Activated CD4-positive, CD25-positive, alpha-beta regulatory T cell treated with anti-CD3 and anti-CD28 coated beads, Interleukin-2, amount 50 U/mL, for 16 hours (primary cell): ENCODE data around the gene PRKN.
"Not testable (repeated sequence)": the region's sequence is repeated elsewhere in the genome, so short reads cannot be mapped to it uniquely, and the experiment has no call there.

Experiments
- DNase-seq: peaks from one replicate; pipeline ENCODE4 v3.0.0-alpha.2; 2020; ENCODE audit warnings: low read depth, low spot score

Gene PRKN

DNA sequence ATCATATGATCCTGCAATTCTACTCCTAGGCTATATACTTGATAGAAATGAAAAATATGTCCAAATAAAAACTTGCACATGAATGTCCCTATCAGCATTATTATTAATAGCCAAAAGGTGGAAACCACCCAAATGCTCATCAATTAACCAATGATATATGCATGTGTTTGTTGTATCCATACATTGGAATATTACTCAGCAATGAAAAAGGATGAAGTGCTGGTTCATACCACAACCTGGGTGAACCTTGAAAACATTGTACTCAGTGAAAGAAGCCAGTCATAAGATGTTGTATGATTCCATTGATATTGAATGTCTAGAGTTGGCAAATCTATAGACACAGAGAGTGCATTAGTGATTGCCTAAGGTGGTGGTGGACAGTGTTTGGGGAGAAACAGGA lies 267.6 kb downstream of the PRKN start:
- no peak for DNase-seq

DNA sequence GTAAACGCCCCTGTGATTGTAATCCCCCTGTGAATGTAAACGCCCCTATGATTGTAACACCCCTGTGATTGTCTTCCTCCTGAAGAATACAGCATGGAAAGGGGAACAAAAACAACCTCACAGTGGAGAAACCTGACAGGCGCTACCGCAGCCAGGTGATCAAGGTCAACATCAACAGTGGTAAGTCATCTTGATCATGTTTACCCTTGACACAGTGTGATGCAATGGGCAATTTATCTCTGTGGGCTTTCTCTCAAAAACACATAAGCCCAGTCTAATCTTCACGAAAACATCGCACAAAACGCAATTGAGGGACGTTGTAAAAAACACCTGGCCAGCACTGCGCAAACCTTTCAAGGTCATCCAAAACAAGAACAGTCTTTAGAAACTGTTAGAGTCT lies 277.2 kb downstream of the PRKN start:
- no peak for DNase-seq

DNA sequence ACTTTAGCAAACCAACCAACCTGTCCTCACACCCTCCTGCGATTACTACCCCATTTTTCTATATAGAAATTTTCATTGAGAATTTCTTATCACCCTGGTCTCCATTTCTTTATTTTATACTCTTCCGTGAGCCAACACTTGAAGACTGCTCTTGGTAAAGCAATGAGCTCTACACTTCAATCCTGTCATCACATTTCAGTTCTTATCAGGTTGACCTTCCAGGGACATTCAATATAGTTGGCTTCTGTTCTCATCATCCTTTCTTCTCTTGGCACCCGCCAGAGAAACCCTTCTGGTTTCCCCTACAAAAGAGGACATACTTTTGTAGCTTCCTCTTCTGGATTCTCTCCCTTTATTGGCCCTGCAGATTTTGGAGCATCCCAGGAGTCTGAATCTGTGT lies 279.3 kb downstream of the PRKN start:
- DNase-seq = no peak

DNA sequence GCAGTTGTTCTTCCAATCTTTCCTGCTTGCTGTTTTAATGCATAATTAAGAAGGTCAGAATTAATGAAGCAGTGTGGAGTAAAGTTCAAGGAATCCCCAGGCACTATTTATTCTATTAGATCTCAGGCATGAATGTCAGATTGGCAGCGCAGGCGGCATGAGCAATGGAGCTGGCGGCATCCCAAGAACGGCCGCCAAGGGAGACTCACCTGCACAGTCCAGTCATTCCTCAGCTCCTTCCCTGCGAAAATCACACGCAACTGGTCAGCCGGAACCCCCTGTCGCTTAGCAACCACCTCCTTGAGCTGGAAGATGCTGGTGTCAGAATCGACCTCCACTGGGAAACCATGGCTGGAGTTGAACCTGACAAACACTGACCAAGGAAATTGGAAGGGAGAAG lies 284.5 kb downstream of the PRKN start:
- DNase-seq = no peak

DNA sequence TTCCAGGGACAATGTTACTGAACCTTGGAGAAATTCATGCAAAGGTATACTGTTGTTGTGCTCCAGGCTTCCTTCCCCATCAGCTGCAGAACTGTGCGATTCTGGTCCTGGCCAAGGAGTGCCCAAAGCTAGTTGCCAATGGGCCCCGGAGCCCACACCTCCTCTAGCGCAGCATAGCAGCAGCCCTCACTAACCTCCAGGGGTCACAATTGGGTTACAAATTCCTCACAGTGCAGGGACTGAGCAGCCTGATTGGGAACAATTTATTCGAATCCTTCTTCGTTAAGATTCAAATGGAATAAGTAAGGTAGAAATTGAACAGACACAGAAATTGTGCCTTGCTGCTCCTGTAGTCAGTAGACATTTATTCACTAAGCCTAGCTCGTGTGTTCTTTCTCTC lies 284.9 kb downstream of the PRKN start:
- no peak for DNase-seq

DNA sequence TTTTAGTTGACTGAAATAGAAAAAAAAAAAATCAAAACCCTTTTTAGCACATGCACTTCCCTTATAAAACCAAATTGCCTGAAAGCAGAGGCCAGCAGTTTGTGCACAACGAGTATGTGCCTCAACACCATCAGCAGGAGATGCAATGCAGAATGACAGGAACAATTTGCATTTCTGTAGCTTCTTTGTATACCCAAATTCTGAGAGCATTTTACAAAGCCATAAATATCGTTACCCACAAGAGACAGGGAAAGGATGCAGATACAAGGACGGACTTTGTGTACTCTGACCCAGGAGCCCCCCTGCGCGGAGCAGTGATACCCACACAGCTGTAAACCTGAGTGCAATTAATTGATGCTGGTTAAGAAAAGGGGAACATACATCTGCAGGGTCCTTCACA lies 285.6 kb downstream of the PRKN start:
- no peak for DNase-seq

DNA sequence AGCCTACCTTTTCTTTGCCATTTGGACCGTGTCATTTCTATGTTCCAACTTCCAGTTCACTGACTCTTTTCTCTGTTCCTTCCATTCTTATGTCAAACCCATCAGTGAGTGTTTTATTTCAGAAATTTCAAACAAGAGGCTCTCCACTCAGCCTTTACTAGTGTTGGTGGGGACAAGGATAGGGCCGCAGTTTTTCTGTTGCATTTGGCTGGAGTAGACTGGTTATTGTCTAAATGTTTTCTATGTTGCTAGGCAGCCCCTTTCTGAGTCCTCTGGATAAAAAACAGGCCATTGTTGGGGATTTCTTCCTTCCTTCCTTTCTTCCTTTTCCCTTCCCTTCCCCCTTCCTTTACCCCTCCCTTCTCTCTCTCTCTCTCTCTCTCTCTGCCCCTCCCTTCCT lies 288.6 kb downstream of the PRKN start:
- DNase-seq = no peak

DNA sequence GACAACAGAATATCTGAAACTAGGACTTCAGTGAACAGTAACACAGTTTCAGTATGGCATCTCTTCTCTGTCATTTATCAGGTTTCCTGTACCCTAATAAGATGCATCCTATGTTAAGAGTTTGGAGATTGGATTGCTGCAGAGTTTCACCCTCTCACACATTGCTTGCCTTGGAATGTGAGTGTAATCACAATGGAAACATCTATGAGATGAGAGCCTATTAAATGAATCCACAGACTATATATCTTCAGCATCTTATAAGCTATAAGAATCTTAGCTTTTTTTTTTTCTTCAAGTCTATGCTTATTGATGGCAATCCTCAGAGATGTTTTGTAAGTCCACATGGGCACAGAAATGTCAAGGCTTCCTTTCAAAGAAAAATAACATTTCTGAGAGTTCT lies 292.5 kb downstream of the PRKN start:
- DNase-seq = no peak

DNA sequence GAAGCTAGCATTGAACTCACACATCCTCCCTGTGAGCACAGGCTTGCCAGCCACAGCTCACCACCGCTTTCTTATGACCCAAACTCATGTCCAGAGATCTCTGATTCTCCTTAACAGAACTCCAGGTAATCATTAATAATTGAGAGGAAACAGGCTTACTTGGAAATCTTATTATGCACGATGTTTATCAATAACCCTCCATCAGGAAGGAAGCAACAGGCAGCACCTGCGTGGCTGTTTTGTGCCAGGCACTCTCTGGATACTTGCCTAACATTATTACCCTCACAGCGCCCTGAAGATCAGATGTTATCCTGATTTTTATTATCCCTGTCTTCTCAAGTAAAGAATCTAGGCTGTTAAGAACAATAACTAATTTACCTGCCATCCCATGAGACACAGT lies 306.6 kb downstream of the PRKN start:
- DNase-seq = no peak

DNA sequence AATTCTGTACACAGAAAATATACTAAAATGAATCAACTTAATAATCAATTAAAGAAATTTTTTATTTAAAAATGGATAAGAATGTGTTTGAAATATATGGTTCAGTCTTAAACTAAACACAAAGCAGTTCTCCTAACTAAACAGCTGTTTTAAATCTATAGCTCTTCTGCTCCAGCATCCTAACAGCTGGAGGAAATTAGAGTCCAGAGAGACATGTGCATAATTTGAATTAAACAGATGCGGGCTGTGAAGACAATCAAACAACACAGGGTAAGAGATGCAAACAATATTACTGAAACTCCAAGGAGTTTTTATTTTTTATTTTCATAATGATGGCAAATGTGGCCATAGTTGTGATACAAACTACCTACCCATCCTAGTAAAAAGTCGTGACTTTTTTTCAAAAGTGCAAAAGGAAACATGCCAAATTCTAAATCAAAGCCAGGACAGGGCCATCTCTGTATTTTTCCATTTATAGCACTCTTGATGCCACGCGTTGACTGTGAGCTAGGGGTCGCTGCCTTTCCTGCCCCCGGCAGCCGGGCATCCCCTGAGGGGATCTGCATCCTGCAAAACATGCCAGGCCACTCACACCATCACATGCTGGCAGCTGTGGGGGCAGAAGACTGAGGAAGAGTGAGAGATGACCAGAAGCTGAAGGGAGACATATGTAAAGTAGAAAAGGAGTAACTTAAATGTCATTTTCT lies 310.6 kb downstream of the PRKN start:
- DNase-seq = no peak

DNA sequence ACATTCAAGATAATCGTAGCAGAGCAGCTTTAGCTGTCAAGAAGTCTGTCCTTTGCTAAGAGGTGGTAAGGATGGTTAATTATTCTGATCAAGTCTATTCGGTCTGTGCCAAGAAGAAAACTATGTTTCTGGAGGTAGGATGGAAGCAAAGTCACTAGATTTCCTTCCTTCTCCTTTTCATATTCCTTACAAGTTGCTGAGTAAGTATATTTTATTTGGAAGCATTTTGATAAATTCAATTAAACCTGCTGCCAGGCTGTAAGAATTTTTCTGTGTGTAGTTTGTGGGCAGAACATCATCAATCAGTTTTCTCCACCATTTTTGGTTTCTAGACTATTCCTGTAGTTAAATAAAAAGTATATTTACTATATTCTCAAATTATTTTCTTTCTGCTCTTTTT lies 311.3 kb downstream of the PRKN start:
- no peak for DNase-seq

DNA sequence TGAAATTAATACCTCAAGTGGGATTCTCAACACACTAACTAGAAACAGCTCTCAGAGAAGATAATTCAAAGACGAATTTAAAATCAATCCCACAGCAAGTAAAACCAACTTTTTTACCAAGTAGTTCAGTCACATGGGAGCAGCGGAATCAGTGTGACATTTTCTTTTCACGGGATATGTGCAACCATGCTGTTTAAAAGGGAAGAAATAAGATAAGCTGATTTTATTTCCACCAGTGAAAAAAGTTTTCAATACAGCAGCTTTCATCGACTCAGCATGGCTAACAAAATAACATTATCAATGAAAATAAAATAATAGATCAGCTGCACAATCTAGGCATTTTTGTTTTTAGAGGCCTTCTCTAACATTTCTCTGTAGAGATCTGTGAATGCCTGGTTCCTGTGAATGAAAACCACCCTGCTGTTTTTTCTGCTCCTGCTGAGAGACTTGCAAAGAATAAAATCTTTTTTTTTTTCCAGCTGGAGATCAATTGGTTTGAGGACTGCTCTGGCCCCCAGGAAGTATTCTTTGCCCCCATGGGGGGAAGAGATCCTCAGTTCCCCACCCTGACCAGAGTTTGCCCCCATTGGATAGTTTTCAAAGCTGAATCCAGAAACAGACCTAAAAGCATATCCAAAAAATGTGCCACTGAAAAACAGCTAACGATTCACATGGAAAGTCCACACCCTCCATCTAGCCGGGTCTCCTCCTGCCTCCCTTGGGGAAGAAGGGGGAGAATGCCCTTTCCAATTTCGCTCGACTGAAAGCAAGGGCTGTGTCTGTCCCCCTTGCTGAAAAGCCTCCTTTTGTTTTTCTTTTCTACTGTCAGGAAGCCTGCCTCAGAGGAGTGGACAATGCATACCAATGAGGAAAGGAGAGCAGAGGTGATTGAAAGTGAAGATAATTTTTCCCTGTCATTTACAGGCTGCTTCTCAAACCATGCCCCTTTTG lies 317.6 kb downstream of the PRKN start:
- no peak for DNase-seq

DNA sequence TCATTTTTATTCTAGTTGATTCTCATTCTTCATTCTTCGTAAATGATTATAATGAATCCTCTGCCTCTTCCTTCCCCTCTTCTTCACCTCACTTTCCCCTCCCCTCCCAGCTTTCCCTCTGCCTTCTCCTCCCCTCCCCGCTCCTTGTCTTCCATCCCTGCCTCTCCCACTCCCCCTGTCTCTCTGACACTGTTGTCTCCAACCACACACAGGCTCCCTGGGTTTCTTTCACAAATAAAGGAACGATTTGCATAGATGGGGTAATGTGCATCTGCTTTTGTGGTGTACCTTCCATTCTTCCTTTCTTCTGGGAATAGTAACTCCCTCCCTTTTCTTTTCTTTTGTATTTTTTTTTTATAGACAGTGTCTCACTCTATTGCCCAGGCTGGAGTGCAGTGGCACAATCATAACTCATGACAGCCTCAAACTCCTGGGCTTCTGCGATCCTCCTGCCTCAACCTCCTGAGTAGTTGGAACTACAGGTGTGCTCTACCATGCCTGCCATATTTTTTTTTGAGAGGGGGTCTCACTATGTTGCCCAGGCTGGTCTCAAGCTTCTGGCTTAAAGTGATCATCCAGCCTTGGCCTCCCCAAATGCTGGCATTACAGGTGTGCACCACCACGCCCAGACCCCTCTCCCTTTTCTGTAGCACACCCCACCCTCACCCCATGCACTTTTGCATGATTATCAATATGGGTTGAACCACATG lies 318.6 kb downstream of the PRKN start:
- DNase-seq = no peak

DNA sequence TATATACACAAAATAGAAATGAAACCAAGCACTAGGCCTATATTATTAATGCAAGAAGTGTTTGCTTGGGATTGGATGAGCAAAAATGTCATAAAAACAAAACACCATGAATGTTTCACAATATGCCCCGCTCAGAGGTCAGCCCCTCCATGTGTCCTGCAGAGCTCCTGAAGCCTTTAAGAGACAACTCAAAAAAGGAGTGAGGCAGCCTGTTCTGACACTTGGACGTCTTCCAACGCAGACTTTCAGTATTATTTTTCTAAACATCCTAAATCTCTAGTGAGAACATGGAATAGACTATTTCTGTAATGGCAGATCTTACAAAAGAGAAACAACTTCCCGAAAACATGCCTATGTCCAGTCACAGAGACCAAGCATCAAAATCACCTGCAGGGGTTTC lies 322.6 kb downstream of the PRKN start:
- no peak for DNase-seq

DNA sequence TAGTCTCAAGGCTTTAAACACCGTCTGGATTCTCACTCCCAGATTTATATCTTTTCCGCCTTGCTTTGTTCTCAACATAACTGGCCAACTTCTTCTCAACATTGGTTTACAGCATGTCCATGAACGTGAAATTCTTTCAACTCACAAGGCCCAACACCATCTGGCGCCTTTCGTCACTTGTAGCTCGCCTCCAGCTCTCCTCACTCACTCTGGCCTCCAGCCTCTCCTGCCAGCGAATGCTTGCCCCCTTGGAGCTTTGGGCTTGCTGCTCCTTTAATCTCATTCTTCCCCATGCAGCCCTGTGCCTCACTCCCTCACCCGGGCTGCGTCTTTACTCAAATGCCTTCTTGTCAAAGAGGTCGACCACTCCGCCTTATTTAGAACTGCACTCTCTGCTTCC lies 324.5 kb downstream of the PRKN start:
- no peak for DNase-seq

DNA sequence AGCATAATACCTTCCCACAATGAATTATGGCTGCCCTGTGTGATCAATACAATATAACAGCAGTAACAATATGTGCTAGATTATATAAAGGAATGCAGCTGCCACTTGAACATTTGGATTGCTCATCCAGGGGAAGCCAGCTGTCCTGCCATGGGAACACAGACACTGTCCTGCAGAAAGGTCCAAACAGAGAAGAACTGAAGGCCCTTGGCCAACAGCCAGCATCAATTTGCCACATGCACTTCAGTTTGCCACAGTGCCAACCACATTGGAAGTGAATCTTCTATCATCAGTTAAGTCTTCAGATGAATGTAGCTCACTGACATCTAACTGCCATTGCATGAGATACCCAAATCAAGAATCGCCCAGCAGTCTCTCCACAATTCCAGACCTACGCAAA lies 332.4 kb downstream of the PRKN start:
- DNase-seq = no peak

DNA sequence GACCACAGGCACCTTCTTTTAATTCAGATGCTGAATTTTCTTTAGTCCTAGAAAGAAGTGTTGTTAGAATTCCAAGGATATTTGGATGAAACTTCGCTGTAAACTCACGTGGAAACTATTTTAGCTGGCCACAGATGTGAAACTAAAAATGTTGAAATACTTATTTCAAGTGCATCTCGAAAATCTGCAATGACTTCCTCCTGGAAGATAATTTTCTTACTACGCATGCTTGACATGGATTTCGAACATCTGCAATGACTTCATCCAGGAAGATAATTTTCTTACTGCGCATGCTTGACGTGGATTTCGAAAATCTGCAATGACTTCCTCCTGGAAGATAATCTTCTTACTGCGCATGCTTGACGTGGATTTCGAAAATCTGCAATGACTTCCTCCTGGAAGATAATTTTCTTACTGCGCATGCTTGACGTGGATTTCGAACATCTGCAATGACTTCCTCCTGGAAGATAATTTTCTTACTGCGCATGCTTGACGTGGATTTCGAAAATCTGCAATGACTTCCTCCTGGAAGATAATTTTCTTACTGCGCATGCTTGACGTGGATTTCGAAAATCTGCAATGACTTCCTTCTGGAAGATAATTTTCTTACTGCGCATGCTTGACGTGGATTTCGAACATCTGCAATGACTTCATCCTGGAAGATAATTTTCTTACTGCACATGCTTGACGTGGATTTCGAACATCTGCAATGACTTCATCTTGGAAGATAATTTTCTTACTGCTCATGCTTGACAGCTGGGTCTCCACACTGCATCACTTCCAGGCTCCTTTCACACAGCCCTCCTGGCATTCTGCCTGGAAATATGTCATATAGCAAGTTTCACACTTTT lies 336.4 kb downstream of the PRKN start:
- DNase-seq = not testable (repeated sequence)

DNA sequence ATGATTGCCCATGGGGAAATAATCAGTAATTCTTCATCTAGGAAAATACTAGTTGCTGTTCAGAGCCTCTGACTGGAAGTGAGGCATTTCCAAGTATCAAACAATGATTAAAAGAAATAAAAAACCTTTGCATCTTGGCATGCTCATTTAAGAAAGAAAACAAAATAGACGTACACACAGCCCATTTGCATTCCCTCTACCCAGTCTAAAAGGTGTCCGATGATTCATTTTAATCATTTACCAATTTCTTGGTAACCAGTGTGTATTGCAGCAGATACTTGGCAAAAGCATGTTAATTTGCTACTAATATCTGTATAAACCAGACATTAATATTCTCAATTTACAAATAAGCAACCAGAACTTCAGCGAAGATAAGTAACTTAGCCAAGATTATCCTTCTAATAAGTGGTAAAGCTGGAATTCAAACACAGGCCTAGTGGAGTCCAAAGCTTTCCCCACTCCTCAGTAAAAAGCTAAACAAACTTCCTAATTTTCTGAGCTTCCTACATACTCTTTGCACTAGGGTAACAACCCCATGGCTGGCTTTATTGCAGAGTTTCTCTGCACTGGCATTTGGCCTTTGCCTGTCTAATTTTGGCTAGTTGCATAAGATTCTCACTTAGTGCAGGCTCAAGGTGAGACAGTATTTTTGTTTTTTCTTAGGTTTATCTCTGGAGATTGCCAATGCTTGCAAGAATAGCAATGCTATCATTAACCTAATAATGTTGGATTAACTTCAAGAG lies 338.1 kb downstream of the PRKN start:
- DNase-seq = no peak

DNA sequence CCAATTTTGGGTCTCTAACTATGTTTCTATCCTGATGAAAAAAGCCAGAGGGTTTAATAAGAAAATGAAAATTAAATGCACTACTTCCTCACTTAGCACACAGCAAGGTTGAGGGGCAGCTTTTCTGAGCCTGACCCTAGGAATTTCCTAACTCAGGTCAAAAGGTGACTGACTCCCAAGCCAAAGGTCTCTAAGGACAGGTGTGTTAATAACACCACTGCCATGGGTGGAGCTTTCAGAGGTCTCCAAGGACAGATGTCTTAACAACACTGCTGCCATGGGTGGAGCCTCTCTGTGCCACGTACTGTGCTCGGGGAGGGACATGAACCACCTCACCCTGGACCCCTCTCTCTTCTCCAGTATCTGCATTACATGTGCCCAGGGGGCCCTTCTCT lies 339.2 kb downstream of the PRKN start:
- no peak for DNase-seq

DNA sequence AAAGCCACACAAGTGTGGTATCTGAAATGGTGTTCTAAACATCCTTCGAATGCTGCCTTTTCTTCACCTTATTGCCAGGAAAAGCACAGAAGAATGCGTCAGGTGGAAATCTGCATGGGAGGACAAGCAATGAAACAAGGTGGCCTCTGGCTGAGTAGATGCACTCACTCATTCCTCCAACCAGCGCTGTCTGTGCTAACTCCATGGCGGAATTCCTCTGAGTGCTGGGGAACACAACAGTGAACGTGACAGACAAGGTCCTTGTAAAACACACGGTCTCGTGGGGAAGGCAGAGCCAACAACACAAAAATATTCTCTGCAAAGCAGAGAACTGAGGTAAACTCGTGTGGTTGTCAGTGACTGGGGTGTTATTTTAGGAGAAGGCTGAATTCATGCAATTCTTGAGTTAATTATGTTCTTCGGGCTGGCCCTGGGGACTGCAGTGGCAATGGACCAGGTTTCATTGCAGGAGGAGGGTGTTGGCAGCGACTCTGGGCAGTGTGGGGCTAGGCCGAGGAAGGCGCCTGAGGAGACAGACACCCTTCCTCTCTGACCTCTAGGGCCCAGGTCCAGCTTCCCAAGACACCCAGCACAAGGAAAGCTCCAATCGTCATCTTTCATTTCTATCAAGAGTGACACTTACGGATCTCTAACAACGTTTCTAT lies 339.7 kb downstream of the PRKN start:
- no peak for DNase-seq
